Measurements from ENCODE around the gene NTN1. TPM values are rescaled to one million over a fixed set of nuclear protein-coding genes. Genes with fewer than 3 reads are reported as not detected.
A peak's percentile ranks its signal among the peaks of the same experiment; 100 is the strongest.

The NTN1 gene
- total and polyA plus RNA-seq, 2 of the 4 experiments (the other 2 are of a cell fraction) = under 0.01 to 0.07 TPM

- H3K4me2 ChIP-seq (ENCODE audit: low read depth, low read length) = no peak overlapping the region
- no peak overlapping the region for H3K9ac ChIP-seq (ENCODE audit: low read depth, low read length)
- no peaks in the 10 kb centered on the region for H3K9me1 ChIP-seq (ENCODE audit: insufficient read depth, low read length)
- TF ChIP-seq ELK1 (IDR thresholded peaks at IDR 0.05; ENCODE audit: borderline replicate concordance, low read depth, low read length) = no peak
- no peak for TF ChIP-seq MAZ (IDR thresholded peaks at IDR 0.05; ENCODE audit: borderline replicate concordance, low read depth, low read length)
- TF ChIP-seq USF2 (IDR thresholded peaks at IDR 0.05; ENCODE audit: low read depth, low read length) = no peak
- TF ChIP-seq SMC3 (IDR thresholded peaks at IDR 0.05; ENCODE audit: low read depth, low read length) = no peak
- no peak for TF ChIP-seq CHD1 (IDR thresholded peaks at IDR 0.05; ENCODE audit: low read depth, low read length)
- no peak for TF ChIP-seq CEBPB (IDR thresholded peaks at IDR 0.05; ENCODE audit: low read depth, low read length)
- TF ChIP-seq RFX5 (IDR thresholded peaks at IDR 0.05; ENCODE audit: low read depth, low read length) = no peak
- no peak for TF ChIP-seq MAFK (IDR thresholded peaks at IDR 0.05; ENCODE audit: low read depth, low read length)
- H2AFZ ChIP-seq (replicated peaks; ENCODE audit: low read length, poor library complexity) = peak overlapping the region; percentile 29
- POLR2A ChIA-PET (ENCODE audit: unreplicated experiment) = no interaction called here
- H4K5ac ChIP-seq (ENCODE audit: low read depth, low read length) = no peak overlapping the region
- H3K36me3 ChIP-seq (ENCODE audit: control insufficient read depth, insufficient read depth, low read length) = no peaks in the 10 kb centered on the region
- no peak overlapping the region for H3K56ac ChIP-seq (ENCODE audit: extremely low read depth, insufficient read depth, low read length)
- CTCF ChIA-PET = no interaction called here
- no peaks in the 10 kb centered on the region for H3K79me1 ChIP-seq (ENCODE audit: low read depth in 1 of 2, low read length in 2 of 2)
- H2BK15ac ChIP-seq (ENCODE audit: low read depth, low read length) = no peak overlapping the region
- H4K91ac ChIP-seq (ENCODE audit: insufficient read depth, low read depth, low read length) = no peak overlapping the region
- WGBS, 2 experiments (ENCODE audit: extremely low coverage in 2 of 2, insufficient read length in 1 of 2) = 80% methylated on average over 3 of the region's 10 CpGs; no CpG with 5 or more reads in 1 of the 2 experiments
- dilution Hi-C loops (cut with HindIII; ENCODE audit: low sequenced_read_pairs, unreplicated experiment) (no loop called here), in situ Hi-C loops (cut with MboI; ENCODE audit: low sequenced_read_pairs) (loop anchor here (10.0 kb wide), 1 partner anchor 64 kb away; no protein-coding TSS in a partner anchor), intact Hi-C loops (cut with micrococcal nuclease) (no loop called here)
- H3K4ac ChIP-seq (ENCODE audit: low read depth, low read length) = no peak overlapping the region
- no peaks in the 10 kb centered on the region for H3K9me3 ChIP-seq (ENCODE audit: control insufficient read depth, insufficient read depth, low read length)
- no peak for DNase-seq
- H4K20me1 ChIP-seq (ENCODE audit: insufficient read depth, low read length) = no peaks in the 10 kb centered on the region
- H2BK5ac ChIP-seq (ENCODE audit: low read depth, low read length, poor library complexity, severe bottlenecking) = no peak overlapping the region
- no peak overlapping the region for H3K23ac ChIP-seq (ENCODE audit: low read depth, low read length)
- no peak overlapping the region for H2BK120ac ChIP-seq (ENCODE audit: low read depth, low read length)
- no peak overlapping the region for H2AK5ac ChIP-seq (ENCODE audit: low read depth, low read length)
- H2AK9ac ChIP-seq (replicated peaks; ENCODE audit: low read depth, low read length, poor library complexity) = no peak overlapping the region
- no TSS peak for BruUV-seq (replicated peaks)
- H3K27me3 ChIP-seq (ENCODE audit: control insufficient read depth, insufficient read depth, low read length) = peaks cover 17% of the 10 kb centered on the region; the same call in 1 of the 2 replicates
- H3K14ac ChIP-seq (replicated peaks; ENCODE audit: low read depth, low read length) = no peak overlapping the region
- H3K4me1 ChIP-seq (ENCODE audit: control insufficient read depth, insufficient read depth, low read length) = no peaks in the 10 kb centered on the region; the same call in 1 of the 2 replicates
- ATAC-seq (ENCODE audit: low read depth) = no peak
- no peak overlapping the region for H3K18ac ChIP-seq (ENCODE audit: low read depth, low read length)
- H3K27ac ChIP-seq (ENCODE audit: insufficient read depth, low read length) = no peak overlapping the region
- no peak overlapping the region for H2BK20ac ChIP-seq (ENCODE audit: low read depth, low read length)
- no peak overlapping the region for H4K8ac ChIP-seq (ENCODE audit: low read depth in 2 of 2, low read length in 2 of 2)
- no peak overlapping the region for H3K4me3 ChIP-seq (ENCODE audit: insufficient read depth, low read depth, low read length)
Measured at GRCh38 chr17:9208381-9209105, 187.2 kb downstream of the NTN1 start.
